Measurements from ENCODE around the gene VPS18. TPM values are rescaled to one million over a fixed set of nuclear protein-coding genes. Genes with fewer than 3 reads are reported as not detected.
A peak's percentile ranks its signal among the peaks of the same experiment; 100 is the strongest.

The VPS18 gene
- total and polyA plus RNA-seq, 2 experiments from 2014 or later = 5.9 to 42.5 TPM

- H3K79me2 ChIP-seq (replicated peaks; ENCODE audit: insufficient read depth) = no peaks in the 10 kb centered on the region
- H3K27me3 ChIP-seq (ENCODE audit: insufficient read depth) = no peaks in the 10 kb centered on the region
- H3F3A ChIP-seq (replicated peaks; ENCODE audit: low read depth) = 0 out of 2 replicates have a peak, but pooled peaks cover 7% of the 10 kb centered on the region
- ATAC-seq (peak; percentile 20), DNase-seq (ENCODE audit: low spot score) (peak; percentile 82)
- peak overlapping the region; percentile 49 for H3K27ac Mint-ChIP-seq
- H3K27me3 Mint-ChIP-seq (ENCODE audit: insufficient read depth, low read depth, poor library complexity) = peaks cover 10% of the 10 kb centered on the region
- H4K20me1 ChIP-seq (replicated peaks; ENCODE audit: insufficient read depth) = no peaks in the 10 kb centered on the region
- H3K36me3 ChIP-seq (ENCODE audit: insufficient read depth) = no peaks in the 10 kb centered on the region
- H3K27ac ChIP-seq (ENCODE audit: low read depth) = no peak overlapping the region
- H2AFZ ChIP-seq = peak overlapping the region; percentile 95
- no peaks in the 10 kb centered on the region for H3K36me3 Mint-ChIP-seq (ENCODE audit: low read depth)
- H3K4me1 ChIP-seq (ENCODE audit: insufficient read depth) = peaks cover 28% of the 10 kb centered on the region
- no peak for TF ChIP-seq STAT1 (IDR thresholded peaks at IDR 0.05; ENCODE audit: unreplicated experiment)
- no peak overlapping the region; the same call in 2 of the 3 replicates for H3K4me3 Mint-ChIP-seq
- 0 out of 2 replicates have a peak overlapping the region, but pooled peaks have one; percentile 20 for H3K4me3 ChIP-seq
- no peaks in the 10 kb centered on the region for H3K9me3 Mint-ChIP-seq
- no peaks in the 10 kb centered on the region for H3K9me2 ChIP-seq (ENCODE audit: insufficient read depth)
- H3K4me2 ChIP-seq = peak overlapping the region; percentile 60; the same call in 1 of the 2 replicates
- peaks cover 40% of the 10 kb centered on the region for H3K4me1 Mint-ChIP-seq
Measured at GRCh38 chr15:40911141-40911540, 16.9 kb downstream of the VPS18 start.

- no peaks in the 10 kb centered on the region for H3K9me2 ChIP-seq (ENCODE audit: insufficient read depth)
- no peaks in the 10 kb centered on the region for H3K9me3 Mint-ChIP-seq
- H4K20me1 ChIP-seq (replicated peaks; ENCODE audit: insufficient read depth) = no peaks in the 10 kb centered on the region
- H3K36me3 ChIP-seq (ENCODE audit: insufficient read depth) = no peaks in the 10 kb centered on the region
- no peaks in the 10 kb centered on the region for H3K27me3 ChIP-seq (ENCODE audit: insufficient read depth)
- no peak overlapping the region for H3K27ac ChIP-seq (ENCODE audit: low read depth)
- H3K79me2 ChIP-seq (replicated peaks; ENCODE audit: insufficient read depth) = no peaks in the 10 kb centered on the region
- H3K4me2 ChIP-seq = no peak overlapping the region
- H3K36me3 Mint-ChIP-seq (ENCODE audit: low read depth) = no peaks in the 10 kb centered on the region
- H2AFZ ChIP-seq = no peak overlapping the region
- TF ChIP-seq EZH2phosphoT487 (IDR thresholded peaks at IDR 0.05; ENCODE audit: unreplicated experiment) (no peak), ETS1 (IDR thresholded peaks at IDR 0.05) (no peak), ZNF462 (CRISPR knock-in tag; IDR thresholded peaks at IDR 0.05) (no peak), STAT1 (IDR thresholded peaks at IDR 0.05; ENCODE audit: unreplicated experiment) (no peak), NANOG (IDR thresholded peaks at IDR 0.05; ENCODE audit: borderline replicate concordance) (no peak), CTCF (conservative IDR thresholded peaks at IDR 0.05; ENCODE audit: low read depth in 2 of 2) (no peak), REST (IDR thresholded peaks at IDR 0.05; ENCODE audit: unreplicated experiment) (no peak), EZH2 (IDR thresholded peaks at IDR 0.05; ENCODE audit: low read depth, unreplicated experiment) (no peak), JUNB (IDR thresholded peaks at IDR 0.05; ENCODE audit: unreplicated experiment) (no peak)
- H3K4me1 ChIP-seq (ENCODE audit: insufficient read depth) = peaks cover 28% of the 10 kb centered on the region
- H3K27ac Mint-ChIP-seq = no peak overlapping the region
- H3F3A ChIP-seq (replicated peaks; ENCODE audit: low read depth) = 0 out of 2 replicates have a peak, but pooled peaks cover 10% of the 10 kb centered on the region
- DNase-seq (ENCODE audit: low spot score) (no peak), ATAC-seq (no peak)
- peaks cover 12% of the 10 kb centered on the region for H3K27me3 Mint-ChIP-seq (ENCODE audit: insufficient read depth, low read depth, poor library complexity)
- H3K4me3 Mint-ChIP-seq = no peak overlapping the region
- no peak overlapping the region for H3K4me3 ChIP-seq
- peaks cover 45% of the 10 kb centered on the region for H3K4me1 Mint-ChIP-seq
Measured at GRCh38 chr15:40911693-40912092, 17.4 kb downstream of the VPS18 start.
